Measurements from ENCODE around the gene CYP3A4. TPM values are rescaled to one million over a fixed set of nuclear protein-coding genes. Genes with fewer than 3 reads are reported as not detected.
"Not testable (repeated sequence)": the region's sequence is repeated elsewhere in the genome, so short reads cannot be mapped to it uniquely, and the experiment has no call there.

CYP3A4 gene
- total RNA-seq (2014; rRNA removed; shearing (Covaris generic); ENCODE audit: low replicate concordance): not detected in 2 replicates

- no peak for DNase-seq (ENCODE audit: low read depth)
- in situ Hi-C loops (cut with HindIII; ENCODE audit: low pct_unique_long_range_greater_than_20kb, low sequenced_read_pairs): no loop called here
These were observed at the start of gene CYP3A4 for GRCh38 chr7:99784007-99784406. TSS of gene CYP3A4 (minus strand) at chr7:99784184. CDS start at chr7:99784081, 103 bp downstream.

GRCh38 chr7:99833289-99833877 lies 49.4 kb upstream of the CYP3A4 start:
- in situ Hi-C loops (cut with HindIII; ENCODE audit: low pct_unique_long_range_greater_than_20kb, low sequenced_read_pairs): no loop called here
- DNase-seq (ENCODE audit: low read depth): no peak

GRCh38 chr7:99831595-99831994 lies 47.6 kb upstream of the CYP3A4 start:
- in situ Hi-C loops (cut with HindIII; ENCODE audit: low pct_unique_long_range_greater_than_20kb, low sequenced_read_pairs): no loop called here

GRCh38 chr7:99829524-99830160 lies 45.7 kb upstream of the CYP3A4 start:
- in situ Hi-C loops (cut with HindIII; ENCODE audit: low pct_unique_long_range_greater_than_20kb, low sequenced_read_pairs): no loop called here
- DNase-seq (ENCODE audit: low read depth): peak; percentile 81

More at GRCh38 chr7:99831595-99831994, 47.6 kb upstream of the CYP3A4 start:
- no peak for DNase-seq (ENCODE audit: low read depth)

GRCh38 chr7:99828811-99829210 lies 44.8 kb upstream of the CYP3A4 start:
- in situ Hi-C loops (cut with HindIII; ENCODE audit: low pct_unique_long_range_greater_than_20kb, low sequenced_read_pairs): no loop called here
- no peak for DNase-seq (ENCODE audit: low read depth)

GRCh38 chr7:99827040-99827778 lies 43.2 kb upstream of the CYP3A4 start:
- DNase-seq (ENCODE audit: low read depth): peak; percentile 55
- in situ Hi-C loops (cut with HindIII; ENCODE audit: low pct_unique_long_range_greater_than_20kb, low sequenced_read_pairs): no loop called here

GRCh38 chr7:99825873-99826272 lies 41.9 kb upstream of the CYP3A4 start:
- in situ Hi-C loops (cut with HindIII; ENCODE audit: low pct_unique_long_range_greater_than_20kb, low sequenced_read_pairs): no loop called here
- no peak for DNase-seq (ENCODE audit: low read depth)

- DNase-seq (ENCODE audit: low read depth): no peak
- in situ Hi-C loops (cut with HindIII; ENCODE audit: low pct_unique_long_range_greater_than_20kb, low sequenced_read_pairs): no loop called here
These were observed 41.5 kb upstream of the CYP3A4 start for GRCh38 chr7:99825452-99825851.

GRCh38 chr7:99824091-99824490 lies 40.1 kb upstream of the CYP3A4 start:
- in situ Hi-C loops (cut with HindIII; ENCODE audit: low pct_unique_long_range_greater_than_20kb, low sequenced_read_pairs): no loop called here
- no peak for DNase-seq (ENCODE audit: low read depth)

- no peak for DNase-seq (ENCODE audit: low read depth)
- in situ Hi-C loops (cut with HindIII; ENCODE audit: low pct_unique_long_range_greater_than_20kb, low sequenced_read_pairs): no loop called here
These were observed 39.0 kb upstream of the CYP3A4 start for GRCh38 chr7:99822731-99823718.

GRCh38 chr7:99820408-99821027 lies 36.5 kb upstream of the CYP3A4 start:
- in situ Hi-C loops (cut with HindIII; ENCODE audit: low pct_unique_long_range_greater_than_20kb, low sequenced_read_pairs): no loop called here
- no peak for DNase-seq (ENCODE audit: low read depth)

GRCh38 chr7:99808766-99809165 lies 24.8 kb upstream of the CYP3A4 start:
- in situ Hi-C loops (cut with HindIII; ENCODE audit: low pct_unique_long_range_greater_than_20kb, low sequenced_read_pairs): no loop called here
- no peak for DNase-seq (ENCODE audit: low read depth)

- no peak for DNase-seq (ENCODE audit: low read depth)
- in situ Hi-C loops (cut with HindIII; ENCODE audit: low pct_unique_long_range_greater_than_20kb, low sequenced_read_pairs): no loop called here
These were observed 23.0 kb upstream of the CYP3A4 start for GRCh38 chr7:99806839-99807478.

- in situ Hi-C loops (cut with HindIII; ENCODE audit: low pct_unique_long_range_greater_than_20kb, low sequenced_read_pairs): no loop called here
These were observed 21.7 kb upstream of the CYP3A4 start for GRCh38 chr7:99805641-99806040.

GRCh38 chr7:99803118-99803517 lies 19.1 kb upstream of the CYP3A4 start:
- in situ Hi-C loops (cut with HindIII; ENCODE audit: low pct_unique_long_range_greater_than_20kb, low sequenced_read_pairs); DNase-seq (ENCODE audit: low read depth): not testable (repeated sequence)

More at GRCh38 chr7:99805641-99806040, 21.7 kb upstream of the CYP3A4 start:
- DNase-seq (ENCODE audit: low read depth): no peak

- in situ Hi-C loops (cut with HindIII; ENCODE audit: low pct_unique_long_range_greater_than_20kb, low sequenced_read_pairs); DNase-seq (ENCODE audit: low read depth): not testable (repeated sequence)
These were observed 17.4 kb upstream of the CYP3A4 start for GRCh38 chr7:99801407-99801806.

GRCh38 chr7:99798972-99799371 lies 15.0 kb upstream of the CYP3A4 start:
- no peak for DNase-seq (ENCODE audit: low read depth)
- in situ Hi-C loops (cut with HindIII; ENCODE audit: low pct_unique_long_range_greater_than_20kb, low sequenced_read_pairs): no loop called here

Data from Caki2 (cell line).